ENCODE results near the gene PHTF2. TPM values are rescaled to one million over a fixed set of nuclear protein-coding genes. Genes with fewer than 3 reads are reported as not detected.

The PHTF2 gene
- total and polyA plus RNA-seq, 12 donors: 4.3 to 24.3 (median 9.9) TPM

DNA sequence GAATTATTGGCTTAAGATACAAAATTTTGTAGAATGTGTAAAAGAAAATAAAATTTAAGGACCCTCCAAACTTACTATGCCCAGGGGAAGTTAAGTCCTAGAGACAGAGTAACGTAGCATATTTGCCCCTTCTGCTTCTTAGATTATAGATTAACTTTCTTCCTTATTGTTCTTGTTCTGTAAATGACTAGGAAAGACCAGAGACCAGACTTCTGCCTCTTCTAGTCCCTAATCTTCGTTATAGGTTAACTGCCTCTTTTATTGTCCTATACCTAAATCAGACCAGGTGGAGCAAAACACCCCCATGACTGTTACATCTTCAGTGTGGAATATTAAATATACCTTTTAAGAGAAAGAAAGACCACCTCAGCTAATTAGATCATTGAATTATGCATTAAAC, 160.5 kb downstream of the PHTF2 start:
- TF ChIP-seq, protein P1, sequence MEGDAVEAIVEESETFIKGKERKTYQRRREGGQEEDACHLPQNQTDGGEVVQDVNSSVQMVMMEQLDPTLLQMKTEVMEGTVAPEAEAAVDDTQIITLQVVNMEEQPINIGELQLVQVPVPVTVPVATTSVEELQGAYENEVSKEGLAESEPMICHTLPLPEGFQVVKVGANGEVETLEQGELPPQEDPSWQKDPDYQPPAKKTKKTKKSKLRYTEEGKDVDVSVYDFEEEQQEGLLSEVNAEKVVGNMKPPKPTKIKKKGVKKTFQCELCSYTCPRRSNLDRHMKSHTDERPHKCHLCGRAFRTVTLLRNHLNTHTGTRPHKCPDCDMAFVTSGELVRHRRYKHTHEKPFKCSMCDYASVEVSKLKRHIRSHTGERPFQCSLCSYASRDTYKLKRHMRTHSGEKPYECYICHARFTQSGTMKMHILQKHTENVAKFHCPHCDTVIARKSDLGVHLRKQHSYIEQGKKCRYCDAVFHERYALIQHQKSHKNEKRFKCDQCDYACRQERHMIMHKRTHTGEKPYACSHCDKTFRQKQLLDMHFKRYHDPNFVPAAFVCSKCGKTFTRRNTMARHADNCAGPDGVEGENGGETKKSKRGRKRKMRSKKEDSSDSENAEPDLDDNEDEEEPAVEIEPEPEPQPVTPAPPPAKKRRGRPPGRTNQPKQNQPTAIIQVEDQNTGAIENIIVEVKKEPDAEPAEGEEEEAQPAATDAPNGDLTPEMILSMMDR (IDR thresholded peaks at IDR 0.05): no peak
- TF ChIP-seq POLR2A (IDR thresholded peaks at IDR 0.05): no peak
- H3K4me3 ChIP-seq: no peak overlapping the region
- no peaks in the 10 kb centered on the region for H3K9me3 ChIP-seq (replicated peaks in 1 of 3)
- WGBS, 4 donors: 93 to 99% (median 97%) methylated on average over 2 of the region's 2 CpGs
- no peaks in the 10 kb centered on the region for H3K4me1 ChIP-seq (replicated peaks in 1 of 2)
- intact Hi-C loops (cut with DNase I): no loop called here
- no peak overlapping the region for H3K27ac ChIP-seq
- H3K27me3 ChIP-seq: no peaks in the 10 kb centered on the region
- no peak for DNase-seq
- H3K36me3 ChIP-seq (replicated peaks in 1 of 2): peaks cover 0 to 2% of the 10 kb centered on the region in 2 donors

DNA sequence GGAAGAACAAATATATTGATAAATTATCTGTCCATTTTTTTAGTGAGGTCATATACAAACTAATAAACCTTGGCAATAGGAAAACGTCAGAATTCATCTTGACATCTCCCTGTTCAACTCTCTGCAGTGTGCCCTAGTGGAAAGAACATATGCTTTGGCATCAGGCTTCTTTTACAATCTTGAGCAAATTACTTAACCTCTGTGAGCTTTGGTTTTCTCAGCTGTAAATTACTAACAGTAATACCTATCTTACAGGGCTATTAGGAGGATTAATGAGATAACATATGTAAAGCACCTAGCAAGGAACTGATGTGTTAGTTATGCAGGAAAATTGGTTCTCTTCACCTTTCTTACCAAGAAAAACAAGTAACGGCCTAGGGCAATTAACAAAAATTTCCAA, 161.8 kb downstream of the PHTF2 start:
- no peaks in the 10 kb centered on the region for H3K36me3 ChIP-seq (replicated peaks in 1 of 2)
- no peak for DNase-seq
- 77 to 88% (median 83%) methylated on average over 2 of the region's 2 CpGs for WGBS, 4 donors
- no peak for TF ChIP-seq POLR2A (IDR thresholded peaks at IDR 0.05)
- TF ChIP-seq, protein P1 (IDR thresholded peaks at IDR 0.05): no peak
- no peaks in the 10 kb centered on the region for H3K27me3 ChIP-seq
- no peak overlapping the region for H3K27ac ChIP-seq
- H3K9me3 ChIP-seq (replicated peaks in 1 of 3): no peaks in the 10 kb centered on the region
- intact Hi-C loops (cut with DNase I): no loop called here
- no peak overlapping the region for H3K4me3 ChIP-seq
- no peaks in the 10 kb centered on the region for H3K4me1 ChIP-seq (replicated peaks in 1 of 2)

DNA sequence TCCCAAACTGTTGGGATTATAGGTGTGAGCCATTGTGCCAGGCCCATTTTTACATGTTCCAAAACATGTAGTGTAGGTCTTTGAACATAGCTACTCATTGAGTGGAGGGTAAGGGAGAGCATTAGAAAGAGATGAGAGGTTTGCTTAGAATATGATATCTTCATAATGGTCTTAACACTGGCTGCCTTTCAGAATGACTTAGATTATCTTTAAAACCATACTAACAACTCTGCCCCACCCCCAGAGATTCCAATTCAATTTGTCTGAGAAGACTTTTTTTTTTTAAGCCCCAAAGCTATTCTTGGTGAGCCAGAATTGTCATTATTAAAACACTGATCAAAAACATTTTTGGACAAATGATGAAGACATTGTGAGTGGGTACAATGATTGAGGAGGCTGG, 168.9 kb downstream of the PHTF2 start:
- Histone ChIP-seq H3K36me3 (replicated peaks in 1 of 2) (no peaks in the 10 kb centered on the region), H3K27me3 (no peaks in the 10 kb centered on the region), H3K9me3 (replicated peaks in 1 of 3) (no peaks in the 10 kb centered on the region), H3K4me3 (no peak overlapping the region), H3K27ac (no peak overlapping the region), H3K4me1 (replicated peaks in 1 of 2) (no peaks in the 10 kb centered on the region)
- DNase-seq: no peak
- intact Hi-C loops (cut with DNase I): no loop called here
- TF ChIP-seq POLR2A (IDR thresholded peaks at IDR 0.05): no peak
- TF ChIP-seq, protein P1 (IDR thresholded peaks at IDR 0.05): no peak

DNA sequence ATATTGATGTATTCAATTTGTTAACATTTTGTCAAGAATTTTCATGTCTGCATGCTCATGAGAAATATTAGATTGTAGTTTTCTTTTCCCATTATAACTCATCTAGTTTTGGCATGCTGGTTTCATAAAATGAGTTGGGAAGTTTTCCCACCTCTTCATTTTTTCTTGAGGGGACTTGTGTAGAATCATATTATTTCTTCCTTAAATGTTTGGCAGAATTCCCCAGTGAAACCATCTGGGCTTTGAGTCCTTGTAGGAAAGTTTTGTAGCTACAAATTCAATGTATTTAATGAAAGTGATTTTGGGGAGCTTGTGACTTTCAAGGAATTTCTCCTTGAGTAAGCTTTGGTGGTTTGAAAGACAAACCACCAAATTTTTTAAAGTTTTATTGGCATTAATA, 173.2 kb downstream of the PHTF2 start:
- intact Hi-C loops (cut with DNase I): no loop called here
- Histone ChIP-seq H3K9me3 (replicated peaks in 1 of 3) (no peaks in the 10 kb centered on the region), H3K27me3 (no peaks in the 10 kb centered on the region), H3K36me3 (replicated peaks in 1 of 2) (no peaks in the 10 kb centered on the region), H3K27ac (no peak overlapping the region), H3K4me1 (replicated peaks in 1 of 2) (no peaks in the 10 kb centered on the region), H3K4me3 (no peak overlapping the region)
- TF ChIP-seq, protein P1 (IDR thresholded peaks at IDR 0.05): no peak
- DNase-seq: no peak
